Activated T-cell treated with anti-CD3 and anti-CD28 coated beads, Interleukin-2, amount 50 U/mL, for 72 hours (primary cell): Measurements from ENCODE around the gene LRPAP1. TPM values are rescaled to one million over a fixed set of nuclear protein-coding genes. Genes with fewer than 3 reads are reported as not detected.

Source experiments
- ATAC-seq, 2 donors: fragments of 150-1000 bp; cut with Tn5 transposase; replicated peaks in 1 of 2; 2 replicates each; pipeline ENCODE4 v1.10.0; 2021; ENCODE audit warnings: moderate library complexity in 2 of 2, mild to moderate bottlenecking in 1 of 2
- DNase-seq, 2 donors: peaks; one replicate each; pipeline ENCODE4 v3.0.0; 2021 to 2022; ENCODE audit warnings: mixed read lengths in 1 of 2
- H3K27ac Mint-ChIP-seq: one replicate; pipeline ENCODE4 v1.8.0; 2022; ENCODE audit warnings: mild to moderate bottlenecking, moderate library complexity, mixed read lengths
- H3K27me3 Mint-ChIP-seq: one replicate; pipeline ENCODE4 v1.8.0; 2022; ENCODE audit warnings: low read depth, mixed read lengths
- H3K36me3 Mint-ChIP-seq, 2 donors: one replicate each; pipeline ENCODE4 v1.8.0; 2022; ENCODE audit warnings: mixed read lengths in 2 of 2, mild to moderate bottlenecking in 1 of 2; ENCODE audit not compliant: insufficient read depth in 2 of 2
- H3K4me1 Mint-ChIP-seq: one replicate; pipeline ENCODE4 v1.8.0; 2022; ENCODE audit warnings: low read depth, mixed read lengths
- H3K4me3 Mint-ChIP-seq, 2 donors: one replicate each; pipeline ENCODE4 v1.8.0; 2022; ENCODE audit warnings: mild to moderate bottlenecking in 2 of 2, mixed read lengths in 2 of 2, moderate library complexity in 2 of 2
- H3K9me3 Mint-ChIP-seq, 2 donors: one replicate each; pipeline ENCODE4 v1.8.0; 2022; ENCODE audit warnings: mixed read lengths in 2 of 2
- total RNA-seq, 2 donors: library from RNA; stranded (reverse); gene quantifications; one replicate each; pipeline ENCODE4 v1.2.3, GENCODE V29; 2022

The LRPAP1 gene
- total RNA-seq, 2 donors from 2014 or later: 49.7 to 52.7 TPM

DNA sequence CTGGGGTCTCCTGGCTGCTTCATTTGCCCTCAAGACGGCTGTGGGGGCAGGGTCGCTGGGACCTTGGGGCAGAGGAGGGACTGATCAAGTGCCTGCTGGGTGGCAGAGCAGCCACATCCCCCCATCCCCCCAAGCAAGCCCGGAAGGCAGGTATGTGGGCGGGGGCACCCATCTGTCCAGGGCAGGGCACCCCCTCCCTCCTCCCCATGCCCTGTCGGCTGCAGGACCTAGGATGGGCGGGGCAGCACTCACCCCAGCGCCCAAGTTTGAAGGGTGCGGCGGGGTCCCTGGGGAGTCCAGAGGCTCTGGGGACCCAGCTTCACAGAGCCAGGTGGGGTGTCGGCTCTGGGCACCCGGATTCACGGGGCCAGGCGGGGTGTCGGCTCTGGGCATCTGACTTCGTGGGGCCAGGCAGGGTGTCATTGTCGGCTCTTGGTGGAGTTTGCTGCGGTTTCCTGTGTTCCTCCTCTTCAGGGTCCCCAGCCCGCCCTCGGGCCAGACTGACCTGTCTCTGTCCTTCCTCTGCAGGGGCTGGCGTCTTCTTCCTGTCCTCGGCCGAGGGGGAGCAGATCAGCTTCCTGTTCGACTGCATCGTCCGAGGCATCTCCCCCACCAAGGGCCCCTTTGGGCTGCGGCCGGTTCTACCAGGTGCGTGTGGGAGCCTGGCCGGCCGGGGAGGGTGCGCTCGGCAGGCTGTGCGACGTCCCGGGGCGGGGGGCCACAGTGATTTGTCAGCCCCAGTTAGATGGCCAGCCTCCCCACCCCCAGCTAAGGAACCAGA lies 47.0 kb downstream of the LRPAP1 start:
- DNase-seq: no peak
- Mint-ChIP-seq H3K4me1 (no peaks in the 10 kb centered on the region), H3K27me3 (peaks cover 38% of the 10 kb centered on the region), H3K9me3 (no peaks in the 10 kb centered on the region), H3K36me3 (no peaks in the 10 kb centered on the region), H3K27ac (no peak overlapping the region), H3K4me3 (no peak overlapping the region)
- no peak for ATAC-seq

GRCh38 chr4:3484057-3484973 lies 47.9 kb downstream of the LRPAP1 start:
- DNase-seq: no peak
- Mint-ChIP-seq H3K4me1 (no peaks in the 10 kb centered on the region), H3K27me3 (peaks cover 30% of the 10 kb centered on the region), H3K9me3 (no peaks in the 10 kb centered on the region), H3K27ac (no peak overlapping the region), H3K36me3 (no peaks in the 10 kb centered on the region), H3K4me3 (no peak overlapping the region)
- ATAC-seq: no peak

DNA sequence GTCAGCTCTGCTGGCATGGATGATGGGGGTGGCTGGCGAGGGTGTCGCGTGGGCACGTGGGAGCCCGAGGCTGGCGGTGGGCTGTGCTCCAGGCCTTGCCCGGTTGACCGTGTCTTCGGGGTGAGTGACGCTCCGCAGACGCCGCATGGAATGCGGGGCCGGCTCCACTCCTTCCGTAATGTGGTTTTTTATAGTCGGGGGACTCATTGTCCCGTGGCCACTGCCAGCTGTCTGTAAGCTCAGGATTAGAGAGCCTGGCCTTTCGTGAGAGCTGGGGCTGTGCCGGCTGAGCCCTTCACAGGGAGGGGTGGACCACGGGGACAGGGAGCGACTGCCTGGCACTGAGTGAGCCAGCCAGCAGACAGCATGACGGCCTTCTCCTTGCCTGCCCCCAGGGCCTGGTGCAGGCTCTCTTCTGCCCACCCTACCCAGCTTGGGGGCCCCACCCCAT lies 48.7 kb downstream of the LRPAP1 start:
- ATAC-seq: no peak
- H3K27ac Mint-ChIP-seq: no peak overlapping the region
- H3K9me3 Mint-ChIP-seq: no peaks in the 10 kb centered on the region
- no peak overlapping the region for H3K4me3 Mint-ChIP-seq
- H3K36me3 Mint-ChIP-seq: no peaks in the 10 kb centered on the region
- peaks cover 23% of the 10 kb centered on the region for H3K27me3 Mint-ChIP-seq
- no peaks in the 10 kb centered on the region for H3K4me1 Mint-ChIP-seq
- DNase-seq: no peak

GRCh38 chr4:3482707-3483106 lies 49.5 kb downstream of the LRPAP1 start:
- H3K4me3 Mint-ChIP-seq: no peak overlapping the region
- no peaks in the 10 kb centered on the region for H3K9me3 Mint-ChIP-seq
- no peak overlapping the region for H3K27ac Mint-ChIP-seq
- no peaks in the 10 kb centered on the region for H3K36me3 Mint-ChIP-seq
- peaks cover 23% of the 10 kb centered on the region for H3K27me3 Mint-ChIP-seq
- ATAC-seq: no peak
- no peak for DNase-seq
- no peaks in the 10 kb centered on the region for H3K4me1 Mint-ChIP-seq

DNA sequence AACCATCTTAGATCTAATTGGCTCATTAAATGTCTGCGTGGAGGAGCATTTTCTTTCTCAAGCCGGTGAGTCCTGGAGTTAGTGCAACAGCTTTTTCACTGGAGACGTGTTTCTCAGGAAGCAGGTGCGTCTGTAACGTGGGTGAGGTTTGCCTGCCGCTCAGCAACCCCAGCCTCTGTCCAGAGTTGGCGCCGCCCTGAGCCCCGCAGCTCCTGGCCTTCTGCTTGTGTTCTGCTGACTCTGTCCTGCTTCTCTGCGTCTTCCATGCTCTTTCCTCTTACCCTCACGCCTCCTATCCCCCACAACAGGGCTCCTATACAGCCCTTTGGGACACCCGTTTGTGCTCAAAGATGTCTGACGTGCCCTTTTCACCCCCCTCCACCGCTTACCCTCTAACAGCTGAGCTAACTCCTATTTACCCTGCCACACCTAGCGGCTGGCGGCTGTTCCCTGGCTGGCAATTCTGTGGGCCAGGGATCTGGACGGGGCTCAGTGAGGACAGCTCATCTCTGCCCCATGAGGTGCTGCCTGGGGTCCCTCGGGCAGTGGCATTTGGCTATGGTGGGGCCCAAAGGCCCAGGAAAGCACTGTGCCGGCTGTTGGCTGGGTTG lies 50.3 kb downstream of the LRPAP1 start:
- Mint-ChIP-seq H3K4me3 (no peak overlapping the region), H3K36me3 (no peaks in the 10 kb centered on the region), H3K27ac (no peak overlapping the region), H3K27me3 (peaks cover 23% of the 10 kb centered on the region), H3K9me3 (no peaks in the 10 kb centered on the region), H3K4me1 (no peaks in the 10 kb centered on the region)
- no peak for ATAC-seq
- DNase-seq: no peak

DNA sequence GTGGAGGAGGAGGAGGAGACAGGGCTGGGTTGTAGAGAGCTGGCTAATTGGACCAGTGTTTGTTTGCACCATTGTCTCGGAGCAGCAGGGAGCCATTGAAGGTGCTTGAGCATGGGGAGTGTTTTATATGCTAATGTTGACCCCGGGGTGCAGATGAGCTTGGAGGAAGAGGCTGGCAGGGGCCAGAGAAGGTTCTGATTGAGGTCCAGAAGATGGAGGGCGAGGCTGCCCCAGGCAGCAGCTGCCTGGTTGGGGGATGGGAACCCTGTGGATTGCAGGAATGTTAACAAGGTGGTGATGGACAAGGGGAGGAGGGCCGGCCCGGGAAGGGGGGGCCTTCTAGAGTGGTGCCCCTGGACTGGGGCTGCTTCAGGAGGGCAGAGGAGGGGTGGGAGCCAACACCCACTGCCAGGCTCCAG lies 51.1 kb downstream of the LRPAP1 start:
- Mint-ChIP-seq H3K27ac (no peak overlapping the region), H3K4me3 (no peak overlapping the region), H3K4me1 (no peaks in the 10 kb centered on the region), H3K27me3 (peaks cover 23% of the 10 kb centered on the region), H3K36me3 (no peaks in the 10 kb centered on the region), H3K9me3 (no peaks in the 10 kb centered on the region)
- peak in 1 of 2 donors; percentile 10 for ATAC-seq
- DNase-seq: no peak

DNA sequence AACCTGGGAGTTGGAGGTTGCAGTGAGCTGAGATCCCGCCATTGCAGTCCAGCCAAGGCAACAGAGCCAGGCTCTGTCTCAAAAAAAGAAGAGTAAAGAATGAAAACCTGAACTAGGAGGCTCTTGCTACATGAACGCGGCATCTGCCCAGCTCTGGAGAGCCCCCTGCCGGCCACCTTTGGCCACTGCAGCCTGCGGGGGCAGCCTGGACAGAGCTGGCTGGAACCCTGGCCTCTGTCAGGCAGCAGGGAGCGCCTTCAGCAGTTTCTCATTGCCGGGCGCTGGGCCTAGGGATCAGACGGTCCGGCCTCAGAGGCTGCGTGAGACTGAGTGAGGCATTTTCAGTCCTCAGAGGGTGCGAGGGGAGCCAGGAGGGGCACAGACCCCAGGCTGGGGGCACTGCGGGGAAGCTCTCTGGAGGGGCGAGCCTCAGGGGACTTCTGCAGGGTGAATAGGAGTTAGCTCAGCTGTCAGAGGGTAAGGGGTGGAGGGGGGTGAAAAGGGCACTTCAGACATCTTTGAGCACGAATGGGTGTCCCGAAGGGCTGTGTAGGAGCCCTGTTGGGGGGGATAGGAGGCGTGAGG lies 51.6 kb downstream of the LRPAP1 start:
- H3K4me1 Mint-ChIP-seq: no peaks in the 10 kb centered on the region
- no peak overlapping the region for H3K27ac Mint-ChIP-seq
- no peaks in the 10 kb centered on the region for H3K36me3 Mint-ChIP-seq
- ATAC-seq (peak; percentile 77 to 78), DNase-seq (peak; percentile 77 to 89)
- peaks cover 23% of the 10 kb centered on the region for H3K27me3 Mint-ChIP-seq
- H3K9me3 Mint-ChIP-seq: no peaks in the 10 kb centered on the region
- H3K4me3 Mint-ChIP-seq: no peak overlapping the region

DNA sequence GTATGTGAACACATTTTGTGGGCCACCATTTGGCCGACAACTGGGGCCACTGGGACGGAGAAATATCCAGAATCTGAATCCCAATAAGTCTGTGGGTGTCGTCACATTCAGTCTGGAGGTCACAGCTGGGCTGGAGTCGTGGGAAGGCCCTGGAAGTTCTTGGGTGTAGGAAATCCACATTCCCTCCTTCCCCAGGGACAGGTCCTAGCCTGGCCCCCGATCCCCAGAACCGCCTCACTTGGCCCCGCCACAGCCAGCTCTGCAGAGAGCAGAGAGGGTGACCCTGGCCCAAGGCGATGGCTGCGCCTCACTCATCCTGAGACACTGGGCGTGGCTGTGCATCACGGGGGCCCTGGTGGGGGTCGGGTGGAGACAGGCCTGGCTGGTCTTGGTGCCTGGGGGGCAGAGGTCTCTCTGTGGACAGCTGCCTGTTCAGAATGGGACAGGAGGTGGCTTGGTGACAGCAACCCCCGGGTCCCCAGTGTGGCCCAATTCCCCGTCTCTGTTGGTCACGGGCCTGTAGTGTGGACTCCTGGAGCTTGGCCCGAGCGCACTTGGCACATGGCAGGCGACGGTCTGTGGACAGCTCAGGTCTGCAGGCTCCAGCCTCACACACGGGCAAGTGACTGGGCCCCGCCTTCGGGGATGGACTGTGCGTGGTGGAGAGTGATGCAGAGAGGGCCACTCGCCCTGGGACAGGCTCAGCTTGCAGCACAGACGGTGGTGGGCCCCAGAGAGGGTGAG lies 52.7 kb downstream of the LRPAP1 start:
- Mint-ChIP-seq H3K9me3 (no peaks in the 10 kb centered on the region), H3K36me3 (no peaks in the 10 kb centered on the region), H3K4me1 (no peaks in the 10 kb centered on the region), H3K27ac (no peak overlapping the region), H3K27me3 (peaks cover 23% of the 10 kb centered on the region), H3K4me3 (no peak overlapping the region)
- DNase-seq: no peak
- ATAC-seq: no peak

DNA sequence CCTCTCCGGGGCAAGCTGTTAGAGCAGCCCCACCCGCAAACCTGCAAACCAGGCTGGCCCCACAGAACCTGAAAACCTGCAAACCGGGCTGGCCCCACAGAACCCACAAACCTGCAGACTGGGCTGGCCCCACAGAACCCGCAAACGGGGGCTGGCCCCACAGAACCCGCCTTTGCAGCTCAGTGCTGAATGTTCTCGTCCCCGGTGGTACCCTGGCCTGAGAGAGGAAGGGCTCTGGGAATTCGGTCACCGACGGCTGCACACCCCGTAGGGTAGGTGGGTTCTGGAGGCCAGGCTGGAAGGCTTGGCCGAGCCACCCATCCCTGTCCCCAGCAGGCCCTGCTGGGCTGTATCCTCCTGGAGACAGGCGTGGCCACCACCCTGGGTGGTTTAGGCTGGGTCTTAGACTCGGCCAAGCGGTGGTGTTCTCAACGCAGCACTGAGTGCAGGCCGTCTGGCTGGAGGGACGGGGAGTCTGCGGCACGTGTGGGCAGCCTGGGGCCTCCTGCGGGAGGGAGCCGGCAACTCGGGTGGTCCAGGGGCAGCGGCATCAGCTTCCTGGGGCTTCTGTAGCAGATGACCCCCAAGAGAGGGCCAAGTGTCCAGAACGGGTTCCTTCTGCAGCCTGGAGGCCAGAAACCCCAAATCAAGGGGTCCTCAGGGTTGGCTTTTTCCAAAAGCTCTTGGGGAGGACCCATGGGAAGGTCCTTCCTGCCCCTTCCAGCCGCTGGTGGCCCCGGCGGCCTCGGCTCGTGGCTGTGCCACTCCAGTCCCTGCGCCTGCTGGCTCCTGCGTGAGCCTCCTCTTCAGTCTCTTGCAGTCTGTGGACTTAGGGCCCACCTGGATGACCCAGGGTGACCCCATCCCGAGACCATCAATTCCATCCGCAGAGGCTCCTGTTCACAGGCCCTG lies 53.5 kb downstream of the LRPAP1 start:
- Mint-ChIP-seq H3K27ac (no peak overlapping the region), H3K4me1 (no peaks in the 10 kb centered on the region), H3K9me3 (no peaks in the 10 kb centered on the region), H3K4me3 (no peak overlapping the region), H3K27me3 (peaks cover 23% of the 10 kb centered on the region), H3K36me3 (no peaks in the 10 kb centered on the region)
- ATAC-seq: no peak
- DNase-seq: no peak

DNA sequence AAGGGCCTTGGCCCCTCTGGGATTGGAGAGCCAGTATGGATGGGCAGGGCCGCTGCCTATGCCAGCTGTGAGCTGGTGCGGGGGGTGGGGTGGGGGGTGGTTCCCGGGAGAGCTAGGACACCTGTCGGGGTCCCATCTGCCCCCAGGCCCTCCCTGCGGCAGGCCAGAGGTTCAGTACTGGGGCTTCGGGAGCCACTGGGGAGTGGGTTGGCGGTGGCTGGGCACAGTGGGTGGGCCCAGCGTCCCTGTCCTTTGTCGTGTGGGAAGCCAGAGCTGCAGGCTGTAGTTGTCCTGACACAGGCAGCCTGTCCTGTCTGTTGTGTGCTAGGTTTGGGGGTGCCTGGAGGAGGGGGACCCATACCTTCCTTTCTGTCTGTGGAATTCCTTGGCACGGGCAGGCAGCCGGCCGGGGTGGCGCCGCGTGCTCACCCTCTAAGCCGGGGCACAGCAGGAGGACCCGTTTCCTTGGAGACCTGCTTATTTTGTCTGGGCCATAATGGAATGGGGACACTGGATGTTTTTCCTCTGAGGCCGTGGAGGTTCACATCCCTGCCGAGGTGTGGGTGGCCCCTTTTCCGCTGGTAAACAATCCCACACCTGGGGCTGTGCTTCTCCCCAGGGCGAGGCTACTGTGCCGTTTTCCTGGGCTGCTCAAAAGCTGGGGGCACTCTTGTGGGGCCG lies 54.3 kb downstream of the LRPAP1 start:
- Mint-ChIP-seq H3K27ac (no peak overlapping the region), H3K9me3 (no peaks in the 10 kb centered on the region)

DNA sequence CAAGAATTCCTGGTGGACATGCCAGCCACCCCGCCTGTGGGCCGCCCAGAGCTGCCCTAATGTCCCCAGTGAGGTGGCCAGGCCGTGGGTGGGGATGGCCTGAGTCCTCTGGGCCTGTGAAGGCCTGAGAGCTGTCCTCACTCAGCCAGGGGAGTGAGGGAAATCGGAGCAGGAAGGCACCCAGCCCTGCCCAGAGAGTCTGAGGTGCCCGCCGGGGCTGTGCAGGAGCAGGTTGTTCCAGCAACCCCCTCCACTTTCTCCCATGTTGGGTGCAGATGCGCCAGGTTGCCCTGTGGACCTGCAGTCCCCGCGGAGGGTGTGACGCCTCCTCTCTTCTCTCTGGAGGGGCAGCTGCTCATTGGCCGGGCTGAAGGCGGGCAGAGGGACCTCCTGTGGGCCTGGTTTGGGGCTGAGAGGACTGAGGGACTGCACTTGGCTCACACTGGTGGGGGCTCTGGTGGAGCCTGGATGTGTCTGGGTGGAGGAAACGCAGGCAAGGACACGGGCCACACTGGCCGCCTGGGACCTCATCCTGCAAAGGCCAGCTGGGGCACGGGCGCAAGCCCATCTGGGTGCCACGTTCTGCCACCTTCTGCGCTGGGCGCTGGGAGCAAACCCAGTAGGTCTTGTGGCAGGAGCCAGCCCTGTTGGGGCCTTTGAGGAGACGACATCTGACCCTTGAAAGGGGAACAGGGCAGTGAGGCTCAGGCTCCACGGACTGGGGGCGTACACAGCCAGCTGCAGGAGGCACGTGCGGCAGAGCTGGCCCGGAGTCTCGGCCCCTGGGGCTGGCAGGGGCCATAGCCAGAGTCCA lies 55.1 kb downstream of the LRPAP1 start:
- H3K27me3 Mint-ChIP-seq: peaks cover 18% of the 10 kb centered on the region
- no peaks in the 10 kb centered on the region for H3K4me1 Mint-ChIP-seq
- no peaks in the 10 kb centered on the region for H3K36me3 Mint-ChIP-seq
- H3K27ac Mint-ChIP-seq: no peak overlapping the region
- no peak for DNase-seq
- H3K9me3 Mint-ChIP-seq: no peaks in the 10 kb centered on the region
- no peak for ATAC-seq
- H3K4me3 Mint-ChIP-seq: no peak overlapping the region

More for the DNA sequence above, 54.3 kb downstream of the LRPAP1 start:
- H3K4me1 Mint-ChIP-seq: no peaks in the 10 kb centered on the region
- peaks cover 23% of the 10 kb centered on the region for H3K27me3 Mint-ChIP-seq
- no peaks in the 10 kb centered on the region for H3K36me3 Mint-ChIP-seq
- H3K4me3 Mint-ChIP-seq: no peak overlapping the region
- ATAC-seq: no peak
- no peak for DNase-seq
